GM19238 (cell line): ENCODE results near the gene GALP.
"Not testable (repeated sequence)": the region's sequence is repeated elsewhere in the genome, so short reads cannot be mapped to it uniquely, and the experiment has no call there.

ENCODE experiments used
- DNase-seq: peaks from one replicate; pipeline ENCODE4 v3.0.0; 2011; ENCODE audit warnings: low spot score; ENCODE audit not compliant: insufficient read length

Gene GALP

GRCh38 chr19:56191115-56191514 is 15.3 kb downstream of the GALP start:
- no peak for DNase-seq

- DNase-seq: no peak
Measured at GRCh38 chr19:56191711-56192110, 15.9 kb downstream of the GALP start.

- no peak for DNase-seq
Measured at GRCh38 chr19:56193981-56194640, 18.3 kb downstream of the GALP start.

GRCh38 chr19:56197646-56198045 is 21.8 kb downstream of the GALP start, which contains the start of gene ZSCAN5B:
ZSCAN5B (minus strand) TSS chr19:56197783; CDS start chr19:56193052, 4,731 bp downstream.
- not testable (repeated sequence) for DNase-seq

- DNase-seq: no peak
Measured at GRCh38 chr19:56199687-56200086, 23.9 kb downstream of the GALP start.

DNA sequence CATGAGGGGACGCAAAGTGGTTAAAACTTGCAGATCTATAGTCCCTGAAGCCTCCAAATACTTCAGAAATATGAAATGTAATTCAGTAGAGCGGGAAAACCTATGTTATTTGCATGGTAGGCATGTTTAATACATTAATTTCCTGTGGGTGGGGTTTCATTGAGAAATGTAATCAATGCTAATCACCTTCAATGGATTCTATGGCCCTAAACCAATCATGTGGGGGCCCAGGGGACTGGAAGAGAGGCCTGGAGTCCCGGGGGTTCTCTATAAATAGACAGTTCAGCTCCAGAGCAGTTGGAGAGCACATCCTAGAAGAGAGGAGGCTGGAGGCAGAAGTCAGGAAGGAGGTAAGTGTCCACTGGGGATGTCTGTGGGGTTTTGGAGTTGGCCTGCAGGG is 26.2 kb downstream of the GALP start, which contains the start of gene ZSCAN5C:
ZSCAN5C (plus strand) TSS at position 301 of the 400 bp plus-strand sequence. CDS start 3,641 bp downstream, outside the sequence.
- DNase-seq: no peak

GRCh38 chr19:56207581-56207980 is 31.8 kb downstream of the GALP start:
- not testable (repeated sequence) for DNase-seq

DNA sequence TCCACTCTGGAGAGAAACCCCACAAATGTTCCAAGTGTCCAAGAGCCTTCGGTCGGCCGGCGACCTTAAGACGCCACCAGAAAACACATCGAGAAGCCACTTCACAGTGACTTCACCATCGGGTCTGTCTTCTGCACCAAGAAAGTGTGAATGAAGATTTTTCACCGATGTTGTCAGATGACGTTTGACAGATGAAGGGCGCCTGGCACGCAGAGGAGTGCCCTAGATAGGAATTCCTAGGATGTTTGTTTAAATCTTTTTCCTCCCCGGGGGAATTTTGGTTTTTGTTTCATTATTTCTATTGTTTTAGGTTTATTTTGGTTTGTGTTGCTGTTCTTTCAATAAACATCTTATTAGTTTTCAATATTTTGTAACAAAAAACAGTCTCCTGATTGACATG is 33.3 kb downstream of the GALP start:
- DNase-seq: no peak

- DNase-seq: not testable (repeated sequence)
Measured at GRCh38 chr19:56210036-56210435, 34.2 kb downstream of the GALP start.

- DNase-seq: no peak
Measured at GRCh38 chr19:56211718-56212117, 35.9 kb downstream of the GALP start.

DNA sequence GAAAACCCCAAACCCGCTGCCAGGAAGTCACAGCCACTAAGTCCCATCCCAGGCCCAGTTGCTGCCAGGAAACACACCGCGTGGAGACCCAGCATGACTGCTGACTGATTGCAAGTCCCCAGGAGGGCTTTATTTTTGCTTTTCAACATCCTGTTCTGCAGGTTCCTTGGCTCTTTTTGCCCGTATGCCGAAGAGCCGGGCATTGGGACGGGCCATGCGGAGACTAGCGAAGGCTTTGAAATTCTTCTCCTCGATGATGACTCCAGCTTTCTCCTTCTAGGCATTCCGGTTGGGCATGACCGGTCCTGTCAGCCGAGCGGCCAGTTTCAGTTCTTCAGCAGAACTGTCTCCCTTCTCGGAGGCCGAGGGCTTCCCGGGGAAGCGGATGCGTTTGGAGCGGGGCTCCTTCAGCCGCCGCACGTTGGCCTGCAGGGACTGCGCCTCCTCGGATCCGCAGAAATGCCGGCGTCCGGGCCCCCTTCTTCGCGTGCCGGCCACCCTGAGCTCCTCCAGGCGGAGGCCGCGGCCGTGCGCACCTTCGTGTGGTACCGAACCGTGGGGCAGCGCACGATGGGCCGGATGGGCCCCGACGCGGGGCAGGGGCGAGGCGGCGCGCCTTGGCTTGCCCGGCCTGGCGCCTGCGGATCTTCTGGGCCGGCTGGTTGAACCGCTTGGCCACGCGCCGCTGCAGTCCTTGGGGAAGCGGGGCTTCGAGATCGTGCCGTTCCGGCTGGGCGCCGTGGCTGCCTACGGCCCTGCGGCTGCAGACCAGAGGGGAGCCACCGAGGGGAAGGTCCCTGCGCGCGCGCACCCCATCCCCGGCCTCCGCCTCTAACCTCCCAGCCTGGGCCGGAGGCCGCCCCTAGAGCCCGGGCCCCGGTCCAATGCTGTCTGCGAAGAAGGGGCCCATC is 41.5 kb downstream of the GALP start:
- no peak for DNase-seq

DNA sequence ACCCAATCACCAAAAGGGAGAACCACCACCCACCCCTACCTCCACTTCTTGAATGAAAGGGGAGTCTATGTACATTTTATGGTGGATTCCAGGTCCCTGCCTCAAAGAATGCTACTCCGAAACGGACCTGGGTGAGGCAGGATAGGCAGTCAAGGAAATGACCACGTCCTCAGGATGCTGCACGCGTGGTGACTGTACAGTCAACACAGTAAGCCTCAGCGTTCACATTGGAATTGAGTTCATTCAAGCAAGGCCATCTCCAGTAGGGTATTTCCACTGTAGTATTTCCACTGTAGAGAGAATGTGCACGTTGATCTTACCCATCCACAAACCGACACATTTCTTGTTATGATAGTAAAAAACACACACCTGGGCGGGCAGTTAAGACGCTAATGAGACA is 43.2 kb downstream of the GALP start:
- DNase-seq: no peak

GRCh38 chr19:56221442-56221841 is 45.6 kb downstream of the GALP start:
- not testable (repeated sequence) for DNase-seq

DNA sequence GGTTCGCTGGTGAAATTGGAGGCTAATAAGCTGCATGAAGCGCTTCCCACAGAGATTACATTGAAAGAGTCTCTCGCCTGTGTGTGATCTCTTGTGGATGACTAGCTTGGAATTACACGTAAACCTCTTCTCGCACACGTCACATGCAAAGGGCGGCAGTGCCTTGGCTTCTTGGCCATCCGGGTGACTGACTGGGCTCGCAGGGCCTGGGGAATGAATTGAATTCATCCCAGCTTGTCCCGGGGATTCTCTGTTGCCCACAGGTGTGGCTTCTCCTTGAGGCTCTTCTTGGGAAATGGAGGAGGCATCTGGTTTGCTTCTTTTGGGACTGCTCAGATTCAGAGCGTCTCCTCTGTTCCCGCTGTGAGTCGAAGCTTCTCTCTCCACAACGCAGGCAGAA is 46.0 kb downstream of the GALP start:
- no peak for DNase-seq

- no peak for DNase-seq
Measured at GRCh38 chr19:56222901-56223300, 47.1 kb downstream of the GALP start.

GRCh38 chr19:56223481-56223880 is 47.7 kb downstream of the GALP start:
- no peak for DNase-seq
